GM20000 (cell line): ENCODE results near the gene RALB.
A peak's percentile ranks its signal among the peaks of the same experiment; 100 is the strongest.

Experiments used
- DNase-seq: peaks from one replicate; pipeline ENCODE4 v3.0.0; 2012; ENCODE audit warnings: low spot score
- TF ChIP-seq, protein P1 (sequence below): IDR thresholded peaks from 2 replicates; pipeline ENCODE4 v1.5.1; 2012; ENCODE audit warnings: mild to moderate bottlenecking, control low read depth; ENCODE audit errors: extremely low read depth, missing control alignments

The RALB gene

DNA sequence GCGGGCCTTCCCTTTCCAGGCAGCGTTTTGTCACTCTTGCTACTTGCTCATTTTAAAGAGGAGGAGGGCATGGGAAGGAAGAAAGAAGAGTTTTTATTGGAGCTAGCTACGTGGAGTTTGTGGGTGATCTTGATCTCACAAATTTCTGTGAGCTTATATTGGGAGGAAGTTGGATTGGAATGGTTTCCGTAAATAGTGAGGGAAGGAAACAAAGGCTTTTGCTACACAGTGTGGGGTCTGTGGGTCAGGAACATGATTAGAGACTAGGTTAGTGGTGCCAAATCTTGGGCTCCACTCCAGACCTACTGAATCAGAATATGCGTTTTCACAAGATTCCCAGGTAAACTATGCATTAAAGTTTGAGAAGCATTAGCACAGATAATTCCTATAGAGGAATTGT is 8.1 kb downstream of the RALB start:
- TF ChIP-seq, protein P1, sequence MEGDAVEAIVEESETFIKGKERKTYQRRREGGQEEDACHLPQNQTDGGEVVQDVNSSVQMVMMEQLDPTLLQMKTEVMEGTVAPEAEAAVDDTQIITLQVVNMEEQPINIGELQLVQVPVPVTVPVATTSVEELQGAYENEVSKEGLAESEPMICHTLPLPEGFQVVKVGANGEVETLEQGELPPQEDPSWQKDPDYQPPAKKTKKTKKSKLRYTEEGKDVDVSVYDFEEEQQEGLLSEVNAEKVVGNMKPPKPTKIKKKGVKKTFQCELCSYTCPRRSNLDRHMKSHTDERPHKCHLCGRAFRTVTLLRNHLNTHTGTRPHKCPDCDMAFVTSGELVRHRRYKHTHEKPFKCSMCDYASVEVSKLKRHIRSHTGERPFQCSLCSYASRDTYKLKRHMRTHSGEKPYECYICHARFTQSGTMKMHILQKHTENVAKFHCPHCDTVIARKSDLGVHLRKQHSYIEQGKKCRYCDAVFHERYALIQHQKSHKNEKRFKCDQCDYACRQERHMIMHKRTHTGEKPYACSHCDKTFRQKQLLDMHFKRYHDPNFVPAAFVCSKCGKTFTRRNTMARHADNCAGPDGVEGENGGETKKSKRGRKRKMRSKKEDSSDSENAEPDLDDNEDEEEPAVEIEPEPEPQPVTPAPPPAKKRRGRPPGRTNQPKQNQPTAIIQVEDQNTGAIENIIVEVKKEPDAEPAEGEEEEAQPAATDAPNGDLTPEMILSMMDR: no peak
- no peak for DNase-seq

DNA sequence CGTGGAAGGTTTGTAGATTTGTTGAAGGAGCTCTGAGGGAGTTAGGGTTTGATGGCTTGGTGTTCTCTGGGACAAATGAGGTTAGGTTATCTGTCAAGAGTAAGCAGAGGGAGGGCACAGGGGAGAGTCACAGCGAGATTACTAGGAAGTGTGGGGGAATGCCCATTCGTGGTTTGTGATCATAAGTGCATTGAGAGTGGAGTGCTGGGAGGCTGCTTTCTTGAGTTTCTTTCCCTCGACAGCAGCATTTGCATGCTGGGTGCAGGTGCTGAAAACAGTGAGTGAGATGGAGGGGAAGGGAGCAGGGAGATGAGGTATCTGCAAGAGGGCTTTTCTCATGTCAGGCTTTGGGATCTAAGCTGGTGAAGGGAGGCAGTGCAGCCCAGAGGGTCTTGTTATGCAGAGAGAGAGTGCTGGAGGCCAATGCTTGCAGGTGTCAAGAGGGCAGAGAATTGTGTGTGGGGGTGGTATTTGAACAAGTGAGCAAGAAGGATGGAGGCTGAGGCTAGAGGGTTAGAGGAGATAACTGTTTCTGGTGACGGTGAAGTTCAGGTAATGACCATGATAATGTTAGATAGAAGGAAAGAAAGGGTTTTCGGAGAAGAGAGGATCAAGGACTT is 8.8 kb downstream of the RALB start:
- peak; percentile 82 for DNase-seq
- TF ChIP-seq, protein P1: no peak

DNA sequence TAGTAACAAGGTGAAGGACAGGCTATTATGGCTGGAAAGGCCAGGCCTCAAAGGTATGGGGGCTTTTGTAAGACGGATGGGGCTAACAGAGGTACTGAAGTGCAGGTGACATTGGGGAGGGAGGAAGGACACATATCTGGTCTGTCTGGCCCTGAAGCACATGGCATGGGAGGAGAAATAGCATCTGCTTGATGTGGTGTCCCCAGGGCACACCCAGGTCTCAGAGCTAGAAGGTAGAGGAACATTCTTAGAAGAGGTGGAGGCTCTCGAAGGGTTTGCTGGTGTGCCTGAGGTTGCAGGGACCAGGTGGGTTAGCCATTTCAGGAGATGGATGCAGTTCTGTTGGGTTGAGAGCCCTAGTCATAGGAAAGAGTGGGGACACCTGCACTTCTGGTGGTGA is 9.5 kb downstream of the RALB start:
- TF ChIP-seq, protein P1: no peak
- no peak for DNase-seq

DNA sequence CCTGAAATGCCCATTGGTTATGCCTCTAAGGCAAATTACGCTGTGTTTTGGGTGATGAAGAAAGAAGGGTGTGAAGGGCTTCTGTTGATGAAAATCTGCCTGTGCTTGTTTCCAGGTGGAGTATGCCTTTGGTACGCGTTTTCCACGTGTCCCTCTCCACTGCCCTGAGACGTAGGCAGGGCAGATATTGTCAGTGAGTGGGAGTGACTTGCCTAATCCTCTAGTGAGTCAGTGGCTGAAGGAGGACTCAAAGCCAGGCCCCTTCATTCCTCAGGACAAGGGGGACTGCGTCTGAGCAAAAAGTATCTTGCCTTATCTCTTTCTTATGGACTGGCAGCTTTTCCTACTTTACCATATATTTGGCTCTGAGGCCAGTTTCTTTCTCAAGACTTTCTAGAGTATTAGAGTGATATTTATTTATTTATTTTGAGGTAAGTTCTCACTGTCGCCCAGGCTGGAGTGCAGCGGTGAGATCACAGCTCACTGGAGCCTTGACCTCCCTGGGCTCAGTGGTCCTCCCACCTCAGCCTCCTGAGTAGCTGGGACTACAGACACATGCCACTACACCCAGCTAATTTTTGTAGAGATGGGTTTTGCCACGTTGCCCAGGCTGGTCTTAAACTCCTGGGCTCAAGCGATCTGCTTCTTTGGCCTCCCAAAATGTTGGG is 10.2 kb downstream of the RALB start:
- TF ChIP-seq, protein P1: no peak
- DNase-seq: no peak

DNA sequence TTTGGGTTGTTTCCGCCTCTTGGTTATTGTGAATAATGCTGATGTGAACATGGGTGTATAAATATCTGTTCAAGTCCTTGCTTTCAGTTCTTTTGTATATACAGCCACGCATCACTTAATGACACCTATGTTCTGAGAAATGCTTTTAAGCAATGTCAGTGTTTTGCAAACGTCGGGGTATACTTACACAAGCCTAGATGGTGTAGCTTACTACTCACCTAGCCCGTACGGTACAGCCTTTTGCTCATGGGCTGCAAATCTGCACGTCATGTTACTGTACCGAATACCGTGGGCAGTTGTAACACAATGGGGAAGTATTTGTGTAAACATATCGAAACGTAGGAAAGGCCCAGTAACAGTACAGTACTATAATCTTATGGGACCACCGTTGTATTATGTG is 12.4 kb downstream of the RALB start:
- TF ChIP-seq, protein P1: no peak
- no peak for DNase-seq

DNA sequence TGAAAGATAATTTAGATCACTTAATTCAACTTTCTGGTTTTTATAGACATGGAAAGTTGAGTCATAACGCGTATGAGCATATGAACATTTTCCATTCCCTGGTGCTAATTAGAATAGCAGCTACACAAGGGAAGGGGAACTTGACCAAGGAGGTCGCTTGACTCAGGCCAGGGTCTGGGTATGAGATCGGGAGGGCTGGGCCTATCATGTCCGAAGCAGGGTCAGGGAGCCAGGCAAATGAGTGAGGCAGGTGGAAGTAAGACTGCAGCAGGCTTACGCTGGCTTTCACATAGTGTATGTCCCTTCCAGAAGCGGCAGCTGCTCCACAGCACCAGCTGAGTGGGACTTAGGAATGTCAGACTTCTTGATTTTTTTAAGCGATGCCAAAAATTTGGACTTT is 14.7 kb downstream of the RALB start:
- TF ChIP-seq, protein P1: no peak
- DNase-seq: no peak

DNA sequence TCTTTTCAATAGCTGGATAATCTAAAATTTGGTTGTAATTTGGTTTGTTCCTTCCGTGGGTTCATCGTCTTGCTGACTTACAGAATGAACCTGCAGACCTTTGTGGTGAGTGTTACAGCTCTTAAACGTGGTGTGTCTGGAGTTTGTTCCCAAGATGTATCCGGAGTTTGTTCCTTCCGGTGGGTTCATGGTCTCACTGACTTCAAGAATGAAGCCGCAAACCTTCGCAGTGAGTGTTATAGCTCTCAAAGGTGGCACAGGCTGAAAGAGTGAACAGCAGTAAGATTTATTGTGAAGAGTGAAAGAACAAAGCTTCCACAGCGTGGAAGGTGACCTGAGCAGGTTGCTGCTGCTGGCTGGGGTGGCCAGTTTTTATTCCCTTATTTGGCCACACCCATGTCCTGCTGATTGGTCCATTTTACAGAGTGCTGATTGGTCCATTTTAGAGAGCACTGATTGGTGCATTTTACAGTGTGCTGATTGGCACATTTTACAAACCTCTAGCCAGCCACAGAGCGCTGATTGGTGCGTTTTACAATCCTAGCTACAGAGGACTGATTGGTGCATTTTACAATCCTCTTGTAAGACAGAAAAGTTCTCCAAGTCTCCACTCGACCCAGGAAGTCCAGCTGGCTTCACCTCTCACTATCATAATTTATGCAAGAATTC is 16.6 kb downstream of the RALB start:
- TF ChIP-seq, protein P1: no peak

More for the DNA sequence above, 16.6 kb downstream of the RALB start:
- DNase-seq: no peak
